HepG2 (cell line): ENCODE results near the gene AASDHPPT. TPM values are rescaled to one million over a fixed set of nuclear protein-coding genes. Genes with fewer than 3 reads are reported as not detected.

Experiments used
- AHR ChIP-seq: IDR thresholded peaks from 2 replicates; pipeline ENCODE4 v1.6.1; 2018; ENCODE audit warnings: missing genetic modification reagents, missing compliant biosample characterization
- ATF7-NPFF ChIP-seq: sonication (generic); formaldehyde crosslinking; IDR thresholded peaks from 2 replicates; pipeline ENCODE4 v1.8.1; 2023; ENCODE audit warnings: mild to moderate bottlenecking, low read depth, missing genetic modification reagents, moderate library complexity
- CBX5 ChIP-seq: sonication (generic); formaldehyde crosslinking; IDR thresholded peaks from 2 replicates; pipeline ENCODE4 v1.4.0; 2020; ENCODE audit warnings: missing genetic modification reagents, borderline replicate concordance
- GATAD2A ChIP-seq: IDR thresholded peaks from 2 replicates; pipeline ENCODE4 v1.6.1; 2016
- KAT7 ChIP-seq: IDR thresholded peaks from 2 replicates; pipeline ENCODE4 v1.6.1; 2018; ENCODE audit warnings: borderline replicate concordance, missing compliant biosample characterization
- MAFK ChIP-seq, 2 experiments: IDR thresholded peaks in 1 of 2; conservative IDR thresholded peaks in 1 of 2; 2 replicates each; pipeline ENCODE4 v1.6.1; 2011; ENCODE audit warnings: improper control_type of control experiment in 2 of 2, low read length in 2 of 2
- MLX ChIP-seq: IDR thresholded peaks from 2 replicates; pipeline ENCODE4 v1.6.1; 2016
- NAIF1 ChIP-seq: sonication (generic); formaldehyde crosslinking; IDR thresholded peaks from 2 replicates; pipeline ENCODE4 v1.5.0; 2020; ENCODE audit warnings: mild to moderate bottlenecking, missing genetic modification reagents, borderline replicate concordance
- PHF20 ChIP-seq: sonication (generic); formaldehyde crosslinking; IDR thresholded peaks from 2 replicates; pipeline ENCODE4 v1.5.0; 2020; ENCODE audit warnings: mild to moderate bottlenecking, missing genetic modification reagents
- POLR2G ChIP-seq: fragments of 200-400 bp; formaldehyde crosslinking; IDR thresholded peaks from 2 replicates; pipeline ENCODE4 v1.6.1; 2018; ENCODE audit warnings: mild to moderate bottlenecking, low read depth, low read length, moderate library complexity
- RNF2 ChIP-seq: fragments of 450-650 bp; conservative IDR thresholded peaks from 2 replicates; pipeline ENCODE4 v1.6.1; 2016; ENCODE audit warnings: low read depth
- YEATS2 ChIP-seq: sonication (generic); formaldehyde crosslinking; IDR thresholded peaks from 2 replicates; pipeline ENCODE4 v1.4.0; 2020; ENCODE audit warnings: missing genetic modification reagents, borderline replicate concordance
- YY1 ChIP-seq: IDR thresholded peaks from 2 replicates; pipeline ENCODE4 v1.6.1; 2011; ENCODE audit warnings: low read length, low read depth, moderate library complexity, mild to moderate bottlenecking; ENCODE audit not compliant: insufficient read depth, insufficient replicate concordance
- ZBTB44 ChIP-seq: sonication (generic); formaldehyde crosslinking; IDR thresholded peaks from 2 replicates; pipeline ENCODE4 v1.4.0; 2020; ENCODE audit warnings: missing genetic modification reagents
- ZBTB8A ChIP-seq: sonication (generic); formaldehyde crosslinking; IDR thresholded peaks from 2 replicates; pipeline ENCODE4 v1.4.0; 2020; ENCODE audit warnings: mild to moderate bottlenecking, low read depth, missing genetic modification reagents, borderline replicate concordance
- ZNF281 ChIP-seq: sonication (generic); formaldehyde crosslinking; IDR thresholded peaks from 2 replicates; pipeline ENCODE4 v1.4.0; 2020; ENCODE audit warnings: missing genetic modification reagents, borderline replicate concordance
- ZNF484 ChIP-seq: sonication (generic); formaldehyde crosslinking; IDR thresholded peaks from 2 replicates; pipeline ENCODE4 v1.5.1; 2020; ENCODE audit warnings: mild to moderate bottlenecking, low read depth, missing genetic modification reagents, borderline replicate concordance
- ZNF768 ChIP-seq: sonication (generic); formaldehyde crosslinking; IDR thresholded peaks from 2 replicates; pipeline ENCODE4 v1.4.0; 2020; ENCODE audit warnings: missing genetic modification reagents
- polyA plus RNA-seq, 8 experiments: library from polyadenylated mRNA; depleted of rRNA in 3 of 8; stranded (reverse) in 7 of 8; unstranded in 1 of 8; fragments of >200 nt; fragmentation: Illumina TruSeq in 4 of 8; extraction: Trizol in 4 of 8; gene quantifications; 2 replicates each; pipeline versions ENCODE4 v1.2.1 to v1.2.3, GENCODE V29; 2011 to 2016; ENCODE audit warnings: low read depth in 4 of 8, missing spikeins in 1 of 8, mixed read lengths in 1 of 8; ENCODE audit not compliant: insufficient read depth in 1 of 8
- total RNA-seq, 5 experiments: library from RNA; depleted of rRNA; stranded (reverse); fragments of >200 nt; fragmentation: Illumina TruSeq; extraction: Trizol; gene quantifications; 2 replicates each; pipeline ENCODE4 v1.2.3, GENCODE V29; 2016; ENCODE audit warnings: low read depth in 1 of 5
- TF ChIP-seq, protein P1 (sequence below): sonication (generic); formaldehyde crosslinking; IDR thresholded peaks from 2 replicates; pipeline ENCODE4 v1.5.0; 2020; ENCODE audit warnings: missing genetic modification reagents
- TF ChIP-seq, protein P2 (sequence below): sonication (generic); formaldehyde crosslinking; IDR thresholded peaks from 2 replicates; pipeline ENCODE4 v1.4.0; 2020; ENCODE audit warnings: mild to moderate bottlenecking, missing genetic modification reagents, borderline replicate concordance

Gene AASDHPPT
- total and polyA plus RNA-seq, 2 of the 13 experiments (the other 11 are each of a cell fraction or from before 2014, with no cell fraction given) = 20.2 to 43.7 TPM

- TF ChIP-seq ZBTB44 (CRISPR knock-in tag) = peak; percentile 62; the same call in 1 of the 2 replicates
- TF ChIP-seq NAIF1 (CRISPR knock-in tag) = peak; percentile 82
- TF ChIP-seq KAT7 (CRISPR knock-in tag) = peak; percentile 86; the same call in 1 of the 2 replicates
- TF ChIP-seq ZBTB8A (CRISPR knock-in tag) = peak; percentile 83; the same call in 1 of the 2 replicates
- TF ChIP-seq AHR (CRISPR knock-in tag) = 0 out of 2 replicates have a peak, but pooled peaks have one; percentile 18
- TF ChIP-seq MLX = peak; percentile 31; the same call in 1 of the 2 replicates
- no peak for TF ChIP-seq ZNF484 (CRISPR knock-in tag)
- TF ChIP-seq POLR2G = peak; percentile 84
- TF ChIP-seq PHF20 (CRISPR knock-in tag) = peak; percentile 41; the same call in 1 of the 2 replicates
- TF ChIP-seq RNF2 = peak; percentile 64
- 0 out of 2 replicates have a peak, but pooled peaks have one; percentile 35 for TF ChIP-seq CBX5
- TF ChIP-seq, protein P1, sequence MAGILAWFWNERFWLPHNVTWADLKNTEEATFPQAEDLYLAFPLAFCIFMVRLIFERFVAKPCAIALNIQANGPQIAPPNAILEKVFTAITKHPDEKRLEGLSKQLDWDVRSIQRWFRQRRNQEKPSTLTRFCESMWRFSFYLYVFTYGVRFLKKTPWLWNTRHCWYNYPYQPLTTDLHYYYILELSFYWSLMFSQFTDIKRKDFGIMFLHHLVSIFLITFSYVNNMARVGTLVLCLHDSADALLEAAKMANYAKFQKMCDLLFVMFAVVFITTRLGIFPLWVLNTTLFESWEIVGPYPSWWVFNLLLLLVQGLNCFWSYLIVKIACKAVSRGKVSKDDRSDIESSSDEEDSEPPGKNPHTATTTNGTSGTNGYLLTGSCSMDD = no peak
- peak; percentile 41; the same call in 1 of the 2 replicates for TF ChIP-seq ZNF281
- 0 out of 2 replicates have a peak, but pooled peaks have one; percentile 64 for TF ChIP-seq ATF7-NPFF (CRISPR knock-in tag)
- peak; percentile 35; the same call in 1 of the 2 replicates for TF ChIP-seq YEATS2
- peak; percentile 61 for TF ChIP-seq YY1
- TF ChIP-seq, protein P2, sequence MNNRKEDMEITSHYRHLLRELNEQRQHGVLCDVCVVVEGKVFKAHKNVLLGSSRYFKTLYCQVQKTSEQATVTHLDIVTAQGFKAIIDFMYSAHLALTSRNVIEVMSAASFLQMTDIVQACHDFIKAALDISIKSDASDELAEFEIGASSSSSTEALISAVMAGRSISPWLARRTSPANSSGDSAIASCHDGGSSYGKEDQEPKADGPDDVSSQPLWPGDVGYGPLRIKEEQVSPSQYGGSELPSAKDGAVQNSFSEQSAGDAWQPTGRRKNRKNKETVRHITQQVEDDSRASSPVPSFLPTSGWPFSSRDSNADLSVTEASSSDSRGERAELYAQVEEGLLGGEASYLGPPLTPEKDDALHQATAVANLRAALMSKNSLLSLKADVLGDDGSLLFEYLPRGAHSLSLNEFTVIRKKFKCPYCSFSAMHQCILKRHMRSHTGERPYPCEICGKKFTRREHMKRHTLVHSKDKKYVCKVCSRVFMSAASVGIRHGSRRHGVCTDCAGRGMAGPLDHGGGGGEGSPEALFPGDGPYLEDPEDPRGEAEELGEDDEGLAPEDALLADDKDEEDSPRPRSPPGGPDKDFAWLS (CRISPR knock-in tag) = no peak
- no peak for TF ChIP-seq MAFK (conservative IDR thresholded peaks at IDR 0.05 in 1 of 2, IDR thresholded peaks at IDR 0.05 in 1 of 2; ENCODE audit: low read length in 2 of 2)
- TF ChIP-seq GATAD2A (CRISPR knock-in tag) = peak; percentile 20; the same call in 1 of the 2 replicates
- TF ChIP-seq ZNF768 = peak; percentile 70; the same call in 1 of the 2 replicates
These were observed at the start of gene AASDHPPT (continued) for GRCh38 chr11:106077609-106078455.
